ENCODE measurements around the gene SLC26A2.
A peak's percentile ranks its signal among the peaks of the same experiment; 100 is the strongest.

DNA sequence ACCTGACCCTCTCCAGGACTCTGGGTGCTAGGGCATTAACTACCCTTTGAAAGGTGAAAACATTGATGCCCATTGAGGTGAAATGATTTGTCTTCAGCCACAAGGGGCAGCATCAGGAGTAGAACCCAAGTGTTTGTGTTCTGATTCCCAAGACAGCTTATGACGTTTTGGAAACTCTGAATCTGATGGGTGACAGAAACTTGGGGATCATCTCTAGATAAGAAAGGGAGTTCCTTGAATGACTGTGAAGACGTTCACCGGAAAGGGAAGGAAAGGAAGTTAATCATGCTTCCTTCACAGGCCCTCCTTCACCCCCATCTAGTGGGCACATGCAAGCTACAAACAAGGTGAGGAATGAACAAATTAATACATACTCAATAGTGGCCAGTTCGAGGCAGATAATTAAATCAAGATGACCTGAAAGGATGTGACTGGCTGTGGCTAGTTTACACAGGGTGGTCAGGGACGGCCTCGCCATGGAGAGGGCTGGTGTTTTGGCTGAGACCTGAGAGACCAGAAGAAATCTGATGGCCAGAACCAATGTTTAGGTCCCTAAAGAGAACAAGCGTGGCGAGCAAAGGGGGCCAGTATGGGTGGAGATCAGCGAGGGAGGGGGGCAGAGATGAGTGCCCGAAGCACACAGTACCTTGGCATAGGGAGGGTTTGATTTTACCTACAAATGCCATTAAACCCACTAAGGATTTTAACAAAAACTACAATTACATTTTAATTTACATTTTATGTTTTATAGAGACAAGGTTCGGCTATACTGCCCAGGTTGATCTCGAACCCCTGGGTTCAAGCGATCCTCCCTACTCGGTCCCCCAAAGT, 937 bp upstream of the SLC26A2 start:
- TF ChIP-seq, protein P1, sequence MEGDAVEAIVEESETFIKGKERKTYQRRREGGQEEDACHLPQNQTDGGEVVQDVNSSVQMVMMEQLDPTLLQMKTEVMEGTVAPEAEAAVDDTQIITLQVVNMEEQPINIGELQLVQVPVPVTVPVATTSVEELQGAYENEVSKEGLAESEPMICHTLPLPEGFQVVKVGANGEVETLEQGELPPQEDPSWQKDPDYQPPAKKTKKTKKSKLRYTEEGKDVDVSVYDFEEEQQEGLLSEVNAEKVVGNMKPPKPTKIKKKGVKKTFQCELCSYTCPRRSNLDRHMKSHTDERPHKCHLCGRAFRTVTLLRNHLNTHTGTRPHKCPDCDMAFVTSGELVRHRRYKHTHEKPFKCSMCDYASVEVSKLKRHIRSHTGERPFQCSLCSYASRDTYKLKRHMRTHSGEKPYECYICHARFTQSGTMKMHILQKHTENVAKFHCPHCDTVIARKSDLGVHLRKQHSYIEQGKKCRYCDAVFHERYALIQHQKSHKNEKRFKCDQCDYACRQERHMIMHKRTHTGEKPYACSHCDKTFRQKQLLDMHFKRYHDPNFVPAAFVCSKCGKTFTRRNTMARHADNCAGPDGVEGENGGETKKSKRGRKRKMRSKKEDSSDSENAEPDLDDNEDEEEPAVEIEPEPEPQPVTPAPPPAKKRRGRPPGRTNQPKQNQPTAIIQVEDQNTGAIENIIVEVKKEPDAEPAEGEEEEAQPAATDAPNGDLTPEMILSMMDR (IDR thresholded peaks at IDR 0.05) = peak in 2 of 4 experiments; percentile 52 to 56
- peak; percentile 26 for TF ChIP-seq POLR2AphosphoS5 (IDR thresholded peaks at IDR 0.05)
